ENCODE results near the gene MAST4. TPM values are rescaled to one million over a fixed set of nuclear protein-coding genes. Genes with fewer than 3 reads are reported as not detected.

Gene MAST4
- total and polyA plus RNA-seq, 2 of the 8 experiments (the other 6 are each of a cell fraction or from before 2014, with no cell fraction given) = 1.5 to 2.6 TPM

GRCh38 chr5:66881480-66882161 lies 285.4 kb downstream of the MAST4 start:
- CTCF ChIA-PET (ENCODE audit: partially characterized antibody) = no interaction called here
- FAIRE-seq = no peak

More at GRCh38 chr5:66881480-66882161, 285.4 kb downstream of the MAST4 start:
- H3K4me3 ChIP-seq (ENCODE audit: extremely low read depth in 1 of 4, insufficient read depth in 2 of 4, low read depth in 3 of 4, low read length in 4 of 4) = no peak overlapping the region
- H3K79me1 ChIP-seq (ENCODE audit: low read depth, low read length) = no peaks in the 10 kb centered on the region
- 91% methylated on average over 2 of the region's 2 CpGs; no CpG with 5 or more reads in 1 of the 2 experiments for WGBS, 2 experiments (ENCODE audit: extremely low coverage in 1 of 2, insufficient coverage in 1 of 2, insufficient read length in 1 of 2, insufficient replicate concordance in 2 of 2, low coverage in 1 of 2, low lambda C conversion rate in 2 of 2, missing lambda C conversion rate in 1 of 2)
- no peaks in the 10 kb centered on the region for H3K4me1 ChIP-seq (replicated peaks in 1 of 4; ENCODE audit: control insufficient read depth in 3 of 4, insufficient read depth in 4 of 4, low read length in 3 of 4)
- H4K20me1 ChIP-seq (replicated peaks in 1 of 2; ENCODE audit: control insufficient read depth in 1 of 2, insufficient read depth in 2 of 2, low read length in 2 of 2) = no peaks in the 10 kb centered on the region
- H3K9ac ChIP-seq (replicated peaks in 1 of 4; ENCODE audit: extremely low read depth in 1 of 4, low read depth in 3 of 4, low read length in 3 of 4) = no peak overlapping the region
- H3K27me3 ChIP-seq (replicated peaks in 1 of 4; ENCODE audit: control insufficient read depth in 3 of 4, extremely low read depth in 1 of 4, insufficient read depth in 3 of 4, low read length in 3 of 4) = no peaks in the 10 kb centered on the region
- no peaks in the 10 kb centered on the region for H3K9me3 ChIP-seq (ENCODE audit: insufficient read depth in 2 of 2, low read depth in 1 of 2, low read length in 1 of 2)
- no peaks in the 10 kb centered on the region for H3K23me2 ChIP-seq (ENCODE audit: low read depth, low read length)
- H3K4me2 ChIP-seq (ENCODE audit: insufficient read depth in 1 of 2, low read depth in 2 of 2, low read length in 2 of 2) = no peak overlapping the region
- H2BK20ac ChIP-seq (ENCODE audit: low read length) = no peak overlapping the region
- no peak overlapping the region for H4K8ac ChIP-seq (ENCODE audit: extremely low read depth, insufficient read depth, low read length)
- no peak for DNase-seq (ENCODE audit: low read depth in 1 of 2, low spot score in 2 of 2)
- POLR2A ChIA-PET (ENCODE audit: partially characterized antibody) = no interaction called here
- H3K79me2 ChIP-seq (ENCODE audit: control insufficient read depth in 1 of 2, insufficient read depth in 2 of 2, low read length in 2 of 2) = no peaks in the 10 kb centered on the region
- no peak overlapping the region for H2BK12ac ChIP-seq (ENCODE audit: low read depth, low read length)
- H2BK5ac ChIP-seq (ENCODE audit: low read depth, low read length) = no peak overlapping the region
- H3K56ac ChIP-seq (replicated peaks; ENCODE audit: insufficient read length, low read depth, low read length) = no peak overlapping the region
- TF ChIP-seq ZNF274 (IDR thresholded peaks at IDR 0.05; ENCODE audit: borderline replicate concordance, extremely low read depth, low read length) (no peak), KDM1A (IDR thresholded peaks at IDR 0.05; ENCODE audit: borderline replicate concordance, low read length) (no peak), CEBPB (IDR thresholded peaks at IDR 0.05; ENCODE audit: low read depth, low read length) (no peak), USF2 (IDR thresholded peaks at IDR 0.05; ENCODE audit: low read length) (no peak)
- no peak overlapping the region for H3K23ac ChIP-seq (ENCODE audit: insufficient read length)
- H2AK5ac ChIP-seq (ENCODE audit: low read depth, low read length) = no peak overlapping the region
- H3K27ac ChIP-seq (ENCODE audit: low read depth, low read length) = no peak overlapping the region
- no peak overlapping the region for H2BK15ac ChIP-seq (ENCODE audit: low read length)
- no peak overlapping the region for H3K18ac ChIP-seq (ENCODE audit: extremely low read depth, low read length)
- no peak overlapping the region for H3K14ac ChIP-seq (ENCODE audit: insufficient read length)
- H3K36me3 ChIP-seq (ENCODE audit: control insufficient read depth in 2 of 4, insufficient read depth in 4 of 4, low read length in 3 of 4) = no peaks in the 10 kb centered on the region
- H3K4ac ChIP-seq (replicated peaks; ENCODE audit: insufficient read length, low read depth, low read length) = no peak overlapping the region
- H2BK120ac ChIP-seq (replicated peaks; ENCODE audit: low read depth, low read length) = no peak overlapping the region
- no peak overlapping the region for H2AFZ ChIP-seq (ENCODE audit: low read length)
- H4K5ac ChIP-seq (ENCODE audit: insufficient read length, low read depth, low read length) = no peak overlapping the region
- no peak overlapping the region for H4K91ac ChIP-seq (replicated peaks; ENCODE audit: insufficient read length, low read length)

Data from H1 (cell line).